Measurements from ENCODE around the gene FBRSL1.
"Not testable (repeated sequence)": the region's sequence is repeated elsewhere in the genome, so short reads cannot be mapped to it uniquely, and the experiment has no call there.

Gene FBRSL1

DNA sequence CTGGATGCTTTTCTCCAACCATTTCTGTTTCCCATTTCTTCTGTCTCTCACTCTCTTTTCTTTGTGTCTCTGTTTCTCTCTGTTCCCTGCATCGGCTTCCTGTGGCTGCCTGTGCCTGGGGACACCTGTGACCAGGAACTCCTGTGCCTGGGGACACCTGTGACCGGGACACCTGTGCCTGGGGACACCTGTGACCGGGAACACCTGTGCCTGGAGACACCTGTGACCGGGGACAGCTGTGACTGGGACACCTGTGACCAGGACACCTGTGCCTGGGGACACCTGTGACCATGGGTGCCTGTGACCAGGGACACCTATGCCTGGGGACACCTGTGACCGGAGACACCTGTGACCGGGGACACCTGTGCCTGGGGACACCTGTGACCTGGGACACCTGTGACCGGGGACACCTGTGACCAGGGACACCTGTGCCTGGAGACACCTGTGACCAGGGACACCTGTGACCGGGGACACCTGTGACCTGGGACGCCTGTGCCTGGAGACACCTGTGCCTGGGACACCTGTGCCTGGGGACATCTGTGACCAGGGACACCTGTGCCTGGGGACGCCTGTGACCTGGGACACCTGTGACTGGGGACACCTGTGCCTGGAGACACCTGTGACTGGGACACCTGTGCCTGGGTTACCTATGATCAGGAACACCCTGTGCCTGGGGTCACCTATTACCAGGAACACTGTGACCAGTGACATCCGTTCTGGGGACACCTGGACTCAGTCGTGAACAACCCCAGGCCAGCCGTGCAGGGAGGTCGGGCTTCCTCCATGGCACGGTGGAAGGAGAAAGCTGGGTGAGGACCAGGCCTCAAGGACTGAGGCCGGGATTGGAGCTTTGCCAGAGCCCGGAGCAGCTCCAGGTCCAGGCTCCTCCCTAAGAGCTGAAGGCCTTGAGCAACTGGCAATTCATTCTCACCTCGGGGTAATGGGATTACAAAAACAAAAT lies 23.4 kb upstream of the FBRSL1 start:
- peaks cover 6% of the 10 kb centered on the region for H3K9me3 ChIP-seq (replicated peaks; ENCODE audit: low read length)
- peaks cover 4% of the 10 kb centered on the region for H3K27me3 ChIP-seq (ENCODE audit: control insufficient read depth, insufficient read depth, low read length)
- H3K4me2 ChIP-seq (ENCODE audit: low read length), result no peak overlapping the region
- H3K4me1 ChIP-seq (ENCODE audit: control insufficient read depth, insufficient read depth, low read length), result no peaks in the 10 kb centered on the region
- H3K36me3 ChIP-seq (ENCODE audit: insufficient read depth, low read length), result no peaks in the 10 kb centered on the region
- no peak overlapping the region for H3K9ac ChIP-seq (ENCODE audit: low read depth, low read length)
- H3K4me3 ChIP-seq (ENCODE audit: low read length), result no peak overlapping the region

DNA sequence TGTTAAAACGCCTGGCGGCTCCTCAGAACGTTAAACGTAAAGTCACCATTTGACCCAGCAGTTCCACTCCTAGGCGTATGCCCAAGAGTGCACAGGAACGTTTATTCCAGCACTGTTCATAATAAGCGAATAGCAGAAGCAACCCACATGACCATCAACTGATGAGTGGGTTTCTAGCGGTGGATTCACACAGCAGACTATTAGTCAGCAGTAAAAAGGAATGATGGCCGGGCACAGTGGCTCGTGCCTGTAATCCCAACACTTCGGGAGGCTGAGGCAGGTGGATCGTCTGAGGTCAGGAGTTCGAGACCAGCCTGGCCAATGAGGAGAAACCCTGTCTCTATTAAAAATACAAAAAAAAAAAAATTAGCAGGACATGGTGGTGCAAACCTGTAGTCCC lies 22.4 kb upstream of the FBRSL1 start:
- no peak overlapping the region for H3K9ac ChIP-seq (ENCODE audit: low read depth, low read length)
- peaks cover 6% of the 10 kb centered on the region for H3K9me3 ChIP-seq (replicated peaks; ENCODE audit: low read length)
- peaks cover 4% of the 10 kb centered on the region for H3K27me3 ChIP-seq (ENCODE audit: control insufficient read depth, insufficient read depth, low read length)
- H3K4me1 ChIP-seq (ENCODE audit: control insufficient read depth, insufficient read depth, low read length), result no peaks in the 10 kb centered on the region
- H3K4me3 ChIP-seq (ENCODE audit: low read length), result no peak overlapping the region
- H3K36me3 ChIP-seq (ENCODE audit: insufficient read depth, low read length), result no peaks in the 10 kb centered on the region
- no peak overlapping the region for H3K4me2 ChIP-seq (ENCODE audit: low read length)

DNA sequence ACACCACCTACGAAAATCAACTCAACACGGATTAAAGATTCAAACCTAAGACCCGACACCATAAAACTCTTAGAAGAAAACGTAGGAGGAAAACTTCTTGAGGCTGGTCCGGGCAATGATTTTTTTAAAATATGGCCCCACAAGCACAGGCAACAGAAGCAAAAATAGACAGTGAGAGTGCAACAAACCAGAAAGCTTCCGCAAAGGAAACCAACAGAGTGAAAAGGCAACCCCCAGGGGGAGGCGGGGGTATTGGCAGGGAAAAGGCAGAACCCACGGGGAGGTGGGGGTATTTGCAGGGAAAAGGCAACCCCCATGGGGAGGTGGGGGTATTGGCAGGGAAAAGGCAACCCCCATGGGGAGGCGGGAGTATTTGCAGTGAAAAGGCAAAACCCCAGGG lies 20.5 kb upstream of the FBRSL1 start:
- peaks cover 4% of the 10 kb centered on the region for H3K27me3 ChIP-seq (ENCODE audit: control insufficient read depth, insufficient read depth, low read length)
- no peaks in the 10 kb centered on the region for H3K4me1 ChIP-seq (ENCODE audit: control insufficient read depth, insufficient read depth, low read length)
- peaks cover 4% of the 10 kb centered on the region for H3K9me3 ChIP-seq (replicated peaks; ENCODE audit: low read length)
- H3K4me2 ChIP-seq (ENCODE audit: low read length), result no peak overlapping the region
- no peak overlapping the region for H3K9ac ChIP-seq (ENCODE audit: low read depth, low read length)
- H3K4me3 ChIP-seq (ENCODE audit: low read length), result no peak overlapping the region
- no peaks in the 10 kb centered on the region for H3K36me3 ChIP-seq (ENCODE audit: insufficient read depth, low read length)

DNA sequence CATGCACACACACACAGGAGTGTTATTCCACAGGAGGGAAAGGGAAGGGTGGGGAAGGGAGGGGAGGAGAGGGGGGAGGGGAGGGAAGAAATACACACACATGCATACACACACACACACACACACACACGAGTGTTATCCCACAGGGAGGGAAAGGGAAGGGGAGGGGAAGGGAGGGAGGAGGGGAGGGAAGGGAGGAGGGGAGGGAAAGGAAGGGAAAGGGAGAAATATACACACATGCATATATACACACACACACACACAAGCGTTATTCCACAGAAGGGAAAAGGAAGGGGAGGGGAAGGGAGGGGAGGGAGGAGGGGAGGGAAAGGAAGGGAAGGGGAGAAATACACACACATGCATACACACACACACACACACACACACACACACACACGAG lies 19.6 kb upstream of the FBRSL1 start:
- H3K4me2 ChIP-seq (ENCODE audit: low read length), result no peak overlapping the region
- no peaks in the 10 kb centered on the region for H3K4me1 ChIP-seq (ENCODE audit: control insufficient read depth, insufficient read depth, low read length)
- peaks cover 4% of the 10 kb centered on the region for H3K27me3 ChIP-seq (ENCODE audit: control insufficient read depth, insufficient read depth, low read length)
- H3K4me3 ChIP-seq (ENCODE audit: low read length), result no peak overlapping the region
- H3K9me3 ChIP-seq (replicated peaks; ENCODE audit: low read length), result no peaks in the 10 kb centered on the region
- H3K36me3 ChIP-seq (ENCODE audit: insufficient read depth, low read length), result no peaks in the 10 kb centered on the region
- no peak overlapping the region for H3K9ac ChIP-seq (ENCODE audit: low read depth, low read length)

DNA sequence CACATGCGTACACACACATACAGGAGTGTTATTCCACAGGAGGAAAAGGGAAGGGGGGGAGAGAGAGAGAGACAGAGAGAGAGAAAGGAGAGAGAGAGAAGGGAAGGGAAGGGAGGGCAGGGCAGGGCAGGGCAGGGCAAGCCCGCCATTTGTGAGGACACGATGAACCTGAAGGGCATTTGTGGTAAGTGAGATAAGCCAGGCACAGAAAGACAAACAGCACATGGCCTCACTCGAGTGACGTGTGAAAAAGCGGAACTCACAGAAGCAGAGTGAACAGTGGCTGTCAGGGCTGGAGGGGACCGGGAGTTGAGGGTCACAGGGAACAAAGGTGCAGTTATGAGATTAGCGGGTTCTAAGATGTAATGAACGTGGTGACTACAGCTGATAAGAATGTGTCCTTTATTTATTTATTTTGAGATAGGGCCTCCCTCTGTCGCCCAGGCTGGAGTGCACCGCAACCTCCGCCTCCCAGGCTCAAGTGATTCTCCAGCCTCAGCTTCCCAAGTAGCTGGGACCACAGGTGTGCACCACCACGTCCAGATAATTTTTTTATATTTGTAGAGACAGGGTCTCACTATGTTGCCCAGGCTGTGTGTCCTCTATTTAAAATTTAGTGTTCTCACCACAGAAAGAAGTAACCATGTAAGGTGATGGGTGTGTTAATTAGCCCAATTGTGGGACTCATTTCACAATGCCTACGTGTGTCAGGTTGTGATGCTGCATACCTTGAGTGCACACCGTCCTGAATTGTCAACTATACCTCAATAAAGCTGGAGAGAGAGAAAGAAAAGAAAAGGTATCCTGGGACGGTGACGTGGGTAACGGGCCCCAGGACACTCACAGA lies 18.7 kb upstream of the FBRSL1 start:
- Histone ChIP-seq H3K27me3 (ENCODE audit: control insufficient read depth, insufficient read depth, low read length) (peaks cover 4% of the 10 kb centered on the region), H3K4me2 (ENCODE audit: low read length) (no peak overlapping the region), H3K9me3 (replicated peaks; ENCODE audit: low read length) (no peaks in the 10 kb centered on the region), H3K4me3 (ENCODE audit: low read length) (no peak overlapping the region), H3K9ac (ENCODE audit: low read depth, low read length) (no peak overlapping the region), H3K4me1 (ENCODE audit: control insufficient read depth, insufficient read depth, low read length) (no peaks in the 10 kb centered on the region), H3K36me3 (ENCODE audit: insufficient read depth, low read length) (no peaks in the 10 kb centered on the region)

DNA sequence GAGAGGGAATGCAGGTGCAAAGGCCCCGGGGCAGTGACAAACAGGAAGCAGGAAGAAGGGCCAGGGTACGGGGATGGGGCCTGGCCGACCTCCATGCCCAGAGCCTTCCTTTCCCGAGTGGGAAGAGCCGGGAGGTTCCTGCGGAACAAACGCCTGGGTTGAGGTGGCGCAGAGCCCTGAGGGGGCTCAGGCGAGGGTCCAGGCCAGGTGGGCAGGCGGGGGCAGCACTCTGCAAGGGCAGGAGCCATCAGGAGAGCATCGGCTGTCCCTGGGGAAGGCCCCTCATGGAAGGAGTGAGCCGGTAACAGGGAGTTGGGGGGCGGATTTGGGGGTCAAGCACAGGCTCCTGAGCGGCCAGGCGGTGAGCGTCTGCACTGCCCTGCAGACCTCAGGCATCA lies 18.1 kb upstream of the FBRSL1 start:
- Histone ChIP-seq H3K4me3 (ENCODE audit: low read length) (no peak overlapping the region), H3K9ac (ENCODE audit: low read depth, low read length) (no peak overlapping the region), H3K27me3 (ENCODE audit: control insufficient read depth, insufficient read depth, low read length) (peaks cover 4% of the 10 kb centered on the region), H3K9me3 (replicated peaks; ENCODE audit: low read length) (no peaks in the 10 kb centered on the region), H3K4me1 (ENCODE audit: control insufficient read depth, insufficient read depth, low read length) (no peaks in the 10 kb centered on the region), H3K4me2 (ENCODE audit: low read length) (no peak overlapping the region), H3K36me3 (ENCODE audit: insufficient read depth, low read length) (no peaks in the 10 kb centered on the region)

DNA sequence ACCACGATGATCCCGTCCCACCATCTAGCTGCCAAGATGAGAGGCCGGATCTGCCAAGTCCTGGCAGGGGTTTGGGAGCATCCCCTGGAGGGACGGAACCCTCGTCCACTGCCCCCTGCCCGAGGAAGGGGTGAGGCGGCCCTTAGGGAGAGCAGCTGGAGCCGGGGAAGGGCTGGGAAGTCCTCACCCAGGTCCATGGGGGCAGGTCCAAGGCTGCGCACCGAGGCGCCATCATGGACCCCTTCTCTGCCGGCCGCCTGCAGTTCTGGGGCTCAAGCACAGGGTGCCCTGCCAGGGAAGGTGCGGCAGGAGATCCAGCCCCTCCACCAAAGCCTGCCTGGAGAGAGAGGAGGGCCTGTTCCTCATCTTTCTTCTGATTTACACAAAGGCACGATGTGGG lies 17.6 kb upstream of the FBRSL1 start:
- H3K9me3 ChIP-seq (replicated peaks; ENCODE audit: low read length), result no peaks in the 10 kb centered on the region
- H3K9ac ChIP-seq (ENCODE audit: low read depth, low read length), result no peak overlapping the region
- H3K4me1 ChIP-seq (ENCODE audit: control insufficient read depth, insufficient read depth, low read length), result no peaks in the 10 kb centered on the region
- H3K27me3 ChIP-seq (ENCODE audit: control insufficient read depth, insufficient read depth, low read length), result peaks cover 4% of the 10 kb centered on the region
- H3K4me2 ChIP-seq (ENCODE audit: low read length), result no peak overlapping the region
- H3K4me3 ChIP-seq (ENCODE audit: low read length), result no peak overlapping the region
- no peaks in the 10 kb centered on the region for H3K36me3 ChIP-seq (ENCODE audit: insufficient read depth, low read length)

DNA sequence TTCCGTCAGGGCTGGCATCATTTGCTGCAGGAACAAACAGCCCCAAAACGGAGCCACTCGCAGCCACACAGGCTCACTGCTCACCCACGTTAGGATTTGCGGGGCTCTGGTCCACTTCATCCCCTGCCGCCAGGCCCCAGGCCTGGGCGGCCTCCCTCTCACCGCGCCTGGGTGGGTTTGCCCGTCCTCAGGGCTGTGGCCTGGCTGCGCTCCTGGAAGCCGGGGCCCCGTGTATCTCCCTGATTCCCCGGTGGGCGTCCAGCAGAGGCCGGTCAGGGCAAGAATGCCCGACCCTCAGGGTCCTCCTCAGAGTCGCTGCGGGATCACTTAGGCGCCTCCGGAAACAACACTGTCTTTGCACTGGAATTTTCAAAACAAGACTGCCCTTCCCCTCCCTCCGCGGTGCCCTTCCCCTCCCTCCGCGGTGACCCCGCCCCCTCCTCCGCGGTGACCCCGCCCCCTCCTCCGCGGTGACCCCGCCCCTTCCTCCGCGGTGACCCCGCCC lies 15.7 kb upstream of the FBRSL1 start:
- no peaks in the 10 kb centered on the region for H3K9me3 ChIP-seq (replicated peaks; ENCODE audit: low read length)
- H3K4me3 ChIP-seq (ENCODE audit: low read length), result no peak overlapping the region
- no peaks in the 10 kb centered on the region for H3K4me1 ChIP-seq (ENCODE audit: control insufficient read depth, insufficient read depth, low read length)
- H3K27me3 ChIP-seq (ENCODE audit: control insufficient read depth, insufficient read depth, low read length), result peaks cover 2% of the 10 kb centered on the region
- H3K36me3 ChIP-seq (ENCODE audit: insufficient read depth, low read length), result no peaks in the 10 kb centered on the region
- H3K4me2 ChIP-seq (ENCODE audit: low read length), result peak overlapping the region; percentile 63
- H3K9ac ChIP-seq (ENCODE audit: low read depth, low read length), result no peak overlapping the region

DNA sequence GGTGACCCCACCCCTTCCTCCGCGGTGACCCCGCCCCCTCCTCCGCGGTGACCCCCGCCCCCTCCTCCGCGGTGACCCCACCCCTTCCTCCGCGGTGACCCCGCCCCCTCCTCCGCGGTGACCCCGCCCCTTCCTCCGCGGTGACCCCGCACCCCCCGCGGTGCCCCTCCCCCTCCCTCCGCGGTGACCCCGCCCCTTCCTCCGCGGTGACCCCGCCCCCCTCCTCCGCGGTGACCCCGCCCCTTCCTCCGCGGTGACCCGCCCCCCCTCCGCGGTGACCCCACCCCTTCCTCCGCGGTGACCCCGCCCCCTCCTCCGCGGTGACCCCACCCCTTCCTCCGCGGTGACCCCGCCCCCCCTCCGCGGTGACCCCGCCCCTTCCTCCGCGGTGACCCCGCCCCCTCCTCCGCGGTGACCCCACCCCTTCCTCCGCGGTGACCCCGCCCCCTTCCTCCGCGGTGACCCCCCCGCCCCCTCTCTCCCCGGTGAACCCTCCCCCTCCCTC lies 15.1 kb upstream of the FBRSL1 start:
- H3K9me3 ChIP-seq (replicated peaks; ENCODE audit: low read length); H3K9ac ChIP-seq (ENCODE audit: low read depth, low read length); H3K4me2 ChIP-seq (ENCODE audit: low read length); H3K4me3 ChIP-seq (ENCODE audit: low read length); H3K4me1 ChIP-seq (ENCODE audit: control insufficient read depth, insufficient read depth, low read length); H3K36me3 ChIP-seq (ENCODE audit: insufficient read depth, low read length); H3K27me3 ChIP-seq (ENCODE audit: control insufficient read depth, insufficient read depth, low read length): not testable (repeated sequence)

DNA sequence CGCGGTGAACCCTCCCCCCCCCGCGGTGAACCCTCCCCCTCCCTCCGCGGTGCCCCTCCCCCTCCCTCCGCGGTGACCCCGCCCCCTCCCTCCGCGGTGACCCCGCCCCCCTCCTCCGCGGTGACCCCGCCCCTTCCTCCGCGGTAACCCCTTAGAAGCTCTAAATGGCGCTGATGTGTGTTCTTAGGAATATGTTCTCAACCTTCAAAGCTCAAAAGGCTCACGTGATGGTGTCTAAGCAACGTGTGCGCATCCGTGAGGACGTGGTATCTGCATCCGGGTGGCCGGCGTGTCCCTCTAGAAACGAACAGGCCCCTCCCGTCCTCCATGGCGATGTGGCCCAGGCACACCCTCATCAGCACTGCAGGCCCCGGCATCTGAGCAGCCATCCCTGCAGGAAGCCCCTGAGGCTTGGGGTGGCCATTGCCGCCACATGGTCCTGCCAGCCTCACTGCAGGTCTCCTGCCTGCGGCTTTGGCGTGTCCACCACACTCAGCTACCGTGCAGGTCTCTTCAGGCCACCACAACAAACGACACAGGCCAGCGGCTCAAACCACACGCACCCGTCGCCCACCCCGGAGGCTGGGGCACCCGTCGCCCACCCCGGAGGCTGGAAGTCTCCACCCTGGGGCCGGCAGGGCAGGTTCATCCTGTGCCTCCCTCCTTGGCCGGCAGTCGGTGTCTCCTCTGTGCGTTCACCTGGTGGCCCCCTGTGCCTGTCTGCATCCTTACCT lies 14.5 kb upstream of the FBRSL1 start:
- Histone ChIP-seq H3K4me1 (ENCODE audit: control insufficient read depth, insufficient read depth, low read length) (no peaks in the 10 kb centered on the region), H3K4me3 (ENCODE audit: low read length) (no peak overlapping the region), H3K4me2 (ENCODE audit: low read length) (no peak overlapping the region), H3K36me3 (ENCODE audit: insufficient read depth, low read length) (no peaks in the 10 kb centered on the region), H3K9me3 (replicated peaks; ENCODE audit: low read length) (no peaks in the 10 kb centered on the region), H3K27me3 (ENCODE audit: control insufficient read depth, insufficient read depth, low read length) (peaks cover 11% of the 10 kb centered on the region), H3K9ac (ENCODE audit: low read depth, low read length) (no peak overlapping the region)

DNA sequence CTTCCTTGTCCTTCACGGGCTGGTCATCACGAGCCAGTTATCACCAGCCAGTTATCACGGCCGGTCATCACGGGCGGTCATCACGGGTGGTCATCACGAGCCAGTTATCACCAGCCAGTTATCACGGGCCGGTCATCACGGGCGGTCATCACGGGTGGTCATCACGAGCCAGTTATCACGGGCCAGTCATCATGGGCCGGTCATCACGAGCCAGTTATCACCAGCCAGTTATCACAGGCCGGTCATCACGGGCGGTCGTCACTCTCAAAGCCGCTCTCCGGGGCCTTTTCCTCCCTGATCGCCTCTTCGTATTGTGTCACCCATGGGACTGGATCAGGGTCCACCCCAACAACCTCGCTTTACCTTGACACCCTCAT lies 13.9 kb upstream of the FBRSL1 start:
- H3K9me3 ChIP-seq (replicated peaks; ENCODE audit: low read length), result no peaks in the 10 kb centered on the region
- no peaks in the 10 kb centered on the region for H3K36me3 ChIP-seq (ENCODE audit: insufficient read depth, low read length)
- H3K4me1 ChIP-seq (ENCODE audit: control insufficient read depth, insufficient read depth, low read length), result no peaks in the 10 kb centered on the region
- H3K4me2 ChIP-seq (ENCODE audit: low read length), result no peak overlapping the region
- peaks cover 16% of the 10 kb centered on the region for H3K27me3 ChIP-seq (ENCODE audit: control insufficient read depth, insufficient read depth, low read length)
- no peak overlapping the region for H3K9ac ChIP-seq (ENCODE audit: low read depth, low read length)
- no peak overlapping the region for H3K4me3 ChIP-seq (ENCODE audit: low read length)

Measured in skeletal muscle satellite cell (primary cell).